Measurements from ENCODE around the gene RHCG.

GRCh38 chr15:89512631-89513030, 16.2 kb upstream of the RHCG start:
- no peak for TF ChIP-seq CTCF (IDR thresholded peaks at IDR 0.05)
- TF ChIP-seq ZFX (IDR thresholded peaks at IDR 0.05; ENCODE audit: borderline replicate concordance), result no peak

Data from 22Rv1 (cell line).